HL-60 (cell line): ENCODE measurements around the gene FGF14.

Experiments used
- DNase-seq, 2 experiments: peaks; one replicate each; pipeline ENCODE4 v3.0.0-alpha.2; 2010 to 2020; ENCODE audit warnings: low read depth in 1 of 2, low spot score in 1 of 2
- H3K27ac ChIP-seq: fragments of 250-450 bp; sonication (Bioruptor Pico); replicated peaks from 2 replicates; pipeline ENCODE4 v1.5.1; 2020; ENCODE audit warnings: mild to moderate bottlenecking, moderate library complexity
- H3K27me3 ChIP-seq: fragments of 250-450 bp; sonication (Bioruptor Pico); 2 replicates; pipeline ENCODE4 v1.5.1; 2021; ENCODE audit warnings: mild to moderate bottlenecking, moderate library complexity; ENCODE audit not compliant: insufficient read depth, poor library complexity, severe bottlenecking
- H3K4me3 ChIP-seq: replicated peaks from 2 replicates; pipeline ENCODE4 v1.5.1; 2011; ENCODE audit warnings: mild to moderate bottlenecking, control low read depth, low read length; ENCODE audit not compliant: insufficient read depth
- GABPA ChIP-seq: IDR thresholded peaks from 2 replicates; pipeline ENCODE4 v1.6.1; 2012; ENCODE audit warnings: low read depth
- POLR2AphosphoS5 ChIP-seq: IDR thresholded peaks from 2 replicates; pipeline ENCODE4 v1.6.1; 2012; ENCODE audit warnings: low read depth
- REST ChIP-seq: IDR thresholded peaks from 2 replicates; pipeline ENCODE4 v1.6.1; 2012; ENCODE audit warnings: low read depth; ENCODE audit not compliant: insufficient replicate concordance
- SPI1 ChIP-seq: IDR thresholded peaks from 2 replicates; pipeline ENCODE4 v1.6.1; 2012; ENCODE audit warnings: low read depth, mild to moderate bottlenecking, borderline replicate concordance
- TF ChIP-seq, protein P1 (sequence below): IDR thresholded peaks from one replicate; pipeline ENCODE4 v1.5.1; 2011; ENCODE audit warnings: low read length, control low read depth, inconsistent platforms; ENCODE audit not compliant: insufficient read depth

The FGF14 gene

GRCh38 chr13:101868585-101869469, 533.0 kb downstream of the FGF14 start:
- DNase-seq: no peak
- Histone ChIP-seq H3K4me3 (no peak overlapping the region), H3K27ac (no peak overlapping the region), H3K27me3 (no peaks in the 10 kb centered on the region)
- no peak for TF ChIP-seq GABPA

DNA sequence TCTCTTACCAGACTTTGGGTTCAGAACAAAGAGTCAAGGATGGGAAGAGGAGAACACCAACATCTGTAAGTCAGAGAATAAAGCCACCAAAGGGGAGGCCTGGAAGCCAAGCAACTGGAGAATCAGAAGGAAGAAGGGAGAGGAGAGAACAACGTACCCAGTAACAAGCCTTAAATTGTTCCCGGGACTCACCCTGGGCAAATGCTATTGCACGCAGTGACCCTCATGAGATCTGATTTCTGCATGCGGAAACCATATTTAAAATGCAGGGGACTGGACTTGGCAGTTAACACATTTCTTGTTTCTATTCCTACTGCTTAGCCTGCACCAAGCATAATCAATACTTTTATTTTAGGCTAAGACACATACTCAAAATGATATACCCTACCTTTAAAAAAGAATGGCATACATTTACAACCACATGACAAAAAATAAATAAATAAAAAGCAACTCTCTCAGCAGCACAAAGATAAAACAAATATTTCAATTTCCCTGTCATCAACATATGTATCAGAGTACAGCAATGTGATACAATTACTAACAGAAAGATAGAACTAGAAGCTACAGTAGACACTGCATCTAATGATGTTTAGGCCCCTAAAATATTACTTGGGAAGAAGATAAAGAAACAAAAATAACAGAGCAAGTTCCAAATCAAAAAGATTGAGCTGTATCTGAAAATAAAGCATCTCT, 534.8 kb downstream of the FGF14 start:
- Histone ChIP-seq H3K27me3 (no peaks in the 10 kb centered on the region), H3K27ac (no peak overlapping the region)
- DNase-seq: no peak

GRCh38 chr13:101858860-101859259, 543.0 kb downstream of the FGF14 start:
- DNase-seq: no peak
- no peaks in the 10 kb centered on the region for H3K27me3 ChIP-seq
- H3K27ac ChIP-seq: no peak overlapping the region
- TF ChIP-seq GABPA (no peak), SPI1 (no peak), POLR2AphosphoS5 (no peak), REST (no peak)
- TF ChIP-seq, protein P1, sequence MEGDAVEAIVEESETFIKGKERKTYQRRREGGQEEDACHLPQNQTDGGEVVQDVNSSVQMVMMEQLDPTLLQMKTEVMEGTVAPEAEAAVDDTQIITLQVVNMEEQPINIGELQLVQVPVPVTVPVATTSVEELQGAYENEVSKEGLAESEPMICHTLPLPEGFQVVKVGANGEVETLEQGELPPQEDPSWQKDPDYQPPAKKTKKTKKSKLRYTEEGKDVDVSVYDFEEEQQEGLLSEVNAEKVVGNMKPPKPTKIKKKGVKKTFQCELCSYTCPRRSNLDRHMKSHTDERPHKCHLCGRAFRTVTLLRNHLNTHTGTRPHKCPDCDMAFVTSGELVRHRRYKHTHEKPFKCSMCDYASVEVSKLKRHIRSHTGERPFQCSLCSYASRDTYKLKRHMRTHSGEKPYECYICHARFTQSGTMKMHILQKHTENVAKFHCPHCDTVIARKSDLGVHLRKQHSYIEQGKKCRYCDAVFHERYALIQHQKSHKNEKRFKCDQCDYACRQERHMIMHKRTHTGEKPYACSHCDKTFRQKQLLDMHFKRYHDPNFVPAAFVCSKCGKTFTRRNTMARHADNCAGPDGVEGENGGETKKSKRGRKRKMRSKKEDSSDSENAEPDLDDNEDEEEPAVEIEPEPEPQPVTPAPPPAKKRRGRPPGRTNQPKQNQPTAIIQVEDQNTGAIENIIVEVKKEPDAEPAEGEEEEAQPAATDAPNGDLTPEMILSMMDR: no peak
- no peak overlapping the region for H3K4me3 ChIP-seq

More for the DNA sequence above, 534.8 kb downstream of the FGF14 start:
- H3K4me3 ChIP-seq: no peak overlapping the region
- TF ChIP-seq SPI1 (no peak), GABPA (no peak), POLR2AphosphoS5 (no peak), REST (no peak)
- TF ChIP-seq, protein P1: no peak

DNA sequence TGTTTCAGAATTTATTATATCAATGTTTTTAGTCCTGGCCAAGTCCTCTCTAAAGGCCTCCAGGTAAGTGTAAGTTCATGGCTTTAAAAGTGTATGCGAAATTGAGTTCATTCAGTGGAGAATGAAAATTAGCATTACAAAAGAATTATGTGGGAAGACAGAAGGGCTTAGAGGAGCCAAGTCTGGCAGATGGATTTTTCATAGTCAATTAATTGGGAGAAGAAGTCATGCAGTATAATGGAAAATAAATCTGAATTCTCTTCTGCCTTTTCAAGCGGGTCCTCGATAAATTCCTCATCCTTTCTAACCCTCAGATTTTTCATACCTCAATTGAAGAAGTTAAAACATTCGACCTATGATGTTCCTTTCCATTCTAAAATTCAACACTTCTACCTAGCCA, 555.1 kb downstream of the FGF14 start:
- DNase-seq: no peak
- Histone ChIP-seq H3K4me3 (no peak overlapping the region), H3K27ac (no peak overlapping the region), H3K27me3 (peaks cover 3% of the 10 kb centered on the region)
- TF ChIP-seq SPI1 (no peak), POLR2AphosphoS5 (no peak), GABPA (no peak), REST (no peak)
- TF ChIP-seq, protein P1: no peak
